HepG2 (cell line): Measurements from ENCODE around the gene RNF150. TPM values are rescaled to one million over a fixed set of nuclear protein-coding genes. Genes with fewer than 3 reads are reported as not detected.
A peak's percentile ranks its signal among the peaks of the same experiment; 100 is the strongest.

Experiments
- ATAC-seq: fragments of 200-7000 bp; cut with Tn5 transposase; 3 replicates; pipeline ENCODE4 v1.9.1; 2020; ENCODE audit warnings: mild to moderate bottlenecking, moderate library complexity
- Bru-seq: library from RNA; stranded (reverse); fragments of 400-500 nt; gene quantifications from one replicate; lab custom pipeline; 2021; lab: Mats Ljungman, UMichigan
- BruChase-seq, 2 experiments: library from RNA; stranded (reverse); fragments of 400-500 nt; gene quantifications; one replicate each; lab custom pipeline; 2021; lab: Mats Ljungman, UMichigan
- BruUV-seq: library from RNA; stranded (reverse); fragments of 400-500 nt; replicated peaks from 2 replicates; lab custom pipeline; 2021; lab: Mats Ljungman, UMichigan
- CTCF ChIA-PET: fragments of 300-600 bp; formaldehyde crosslinking; extraction: SDS; loops from one replicate; lab custom pipeline; 2021; ENCODE audit warnings: low total read pairs, inconsistent platforms, low intra/inter-chr PET ratio; lab: Yijun Ruan, JAX
- POLR2A ChIA-PET: fragments of 350-600 bp; sonication (Branson Sonifier 250); formaldehyde crosslinking; loops from one replicate; lab custom pipeline; 2020; ENCODE audit warnings: antibody characterized with exemption, inconsistent platforms; lab: Yijun Ruan, JAX
- DNase-seq: peaks from one replicate; pipeline ENCODE4 v3.0.0-alpha.2; 2015; ENCODE audit warnings: low spot score
- FAIRE-seq: peaks from 3 replicates; lab custom pipeline; 2011; peaks lifted over from hg19 to GRCh38; lab: Jason Lieb, UNC
- H2AFZ ChIP-seq: one replicate; pipeline ENCODE4 v1.6.1; 2011; ENCODE audit warnings: low read length, inconsistent platforms
- H3K27ac ChIP-seq: fragments of 300-600 bp; 3 replicates; pipeline ENCODE4 v1.8.0; 2011; ENCODE audit warnings: mixed run types, mild to moderate bottlenecking, mixed read lengths, low read length, inconsistent platforms; ENCODE audit not compliant: insufficient read depth; ENCODE audit errors: extremely low read length
- H3K27me3 ChIP-seq, 2 experiments: fragments of 200-600 bp in 1 of 2; 2 replicates in 1 of 2; 3 replicates in 1 of 2; pipeline versions ENCODE4 v1.6.0 to v1.8.0; 2011; ENCODE audit warnings: low read length in 2 of 2, mild to moderate bottlenecking in 2 of 2, moderate library complexity in 2 of 2, inconsistent platforms in 1 of 2; ENCODE audit not compliant: insufficient read depth in 2 of 2, control insufficient read depth in 1 of 2
- H3K36me3 ChIP-seq, 2 experiments: fragments of 200-600 bp in 1 of 2; replicated peaks in 1 of 2; 2 replicates in 1 of 2; 3 replicates in 1 of 2; pipeline versions ENCODE4 v1.5.1 to v1.8.0; 2011; ENCODE audit warnings: low read length in 2 of 2, inconsistent platforms in 1 of 2; ENCODE audit not compliant: insufficient read depth in 2 of 2, control insufficient read depth in 1 of 2
- H3K4me1 ChIP-seq: 2 replicates; pipeline ENCODE4 v1.5.1; 2012; ENCODE audit warnings: low read length, inconsistent platforms; ENCODE audit not compliant: insufficient read depth
- H3K4me2 ChIP-seq: 2 replicates; pipeline ENCODE4 v1.6.0; 2011; ENCODE audit warnings: low read depth, low read length, inconsistent platforms
- H3K4me3 ChIP-seq, 3 experiments: fragments of 200-600 bp in 1 of 3; sonication (generic), shearing (Covaris generic) in 1 of 3; replicated peaks in 1 of 3; 2 replicates each; pipeline ENCODE4 v1.5.1; 2011 to 2016; ENCODE audit warnings: low read length in 3 of 3, inconsistent platforms in 2 of 3, low read depth in 2 of 3, mild to moderate bottlenecking in 2 of 3, control low read depth in 1 of 3, mixed read lengths in 1 of 3; ENCODE audit not compliant: insufficient read depth in 1 of 3
- H3K79me2 ChIP-seq: one replicate; pipeline ENCODE4 v1.6.1; 2011; ENCODE audit warnings: low read length, inconsistent platforms; ENCODE audit not compliant: insufficient read depth
- H3K9ac ChIP-seq: 2 replicates; pipeline ENCODE4 v1.6.0; 2011; ENCODE audit warnings: mild to moderate bottlenecking, low read depth, low read length, inconsistent platforms; ENCODE audit not compliant: insufficient read depth
- H3K9me3 ChIP-seq: 2 replicates; pipeline ENCODE4 v1.5.1; 2012; ENCODE audit warnings: mild to moderate bottlenecking, low read length
- H4K20me1 ChIP-seq: 2 replicates; pipeline ENCODE4 v1.6.0; 2011; ENCODE audit warnings: inconsistent platforms, mild to moderate bottlenecking, low read length, moderate library complexity; ENCODE audit not compliant: insufficient read depth
- CHD4 ChIP-seq: fragments of 200-600 bp; sonication (generic); IDR thresholded peaks from 2 replicates; pipeline ENCODE4 v1.7.0; 2017; ENCODE audit warnings: mild to moderate bottlenecking, low read length, borderline replicate concordance
- GZF1 ChIP-seq: sonication (generic); formaldehyde crosslinking; IDR thresholded peaks from 2 replicates; pipeline ENCODE4 v1.5.1; 2020; ENCODE audit warnings: mild to moderate bottlenecking, missing genetic modification reagents
- NAIF1 ChIP-seq: sonication (generic); formaldehyde crosslinking; IDR thresholded peaks from 2 replicates; pipeline ENCODE4 v1.5.0; 2020; ENCODE audit warnings: mild to moderate bottlenecking, missing genetic modification reagents, borderline replicate concordance
- SALL1 ChIP-seq: sonication (generic); formaldehyde crosslinking; IDR thresholded peaks from 2 replicates; pipeline ENCODE4 v1.8.0; 2022; ENCODE audit warnings: mild to moderate bottlenecking, missing genetic modification reagents
- SUZ12 ChIP-seq: fragments of 150-350 bp; IDR thresholded peaks from 2 replicates; pipeline ENCODE4 v1.6.1; 2014; ENCODE audit warnings: low read depth, low read length
- TARDBP ChIP-seq: sonication (generic); formaldehyde crosslinking; IDR thresholded peaks from 2 replicates; pipeline ENCODE4 v1.8.0; 2022; ENCODE audit warnings: mild to moderate bottlenecking, missing genetic modification reagents
- XRCC5 ChIP-seq: fragments of 200-400 bp; formaldehyde crosslinking; optimal IDR thresholded peaks from 2 replicates; pipeline ENCODE3; 2017; ENCODE audit warnings: mild to moderate bottlenecking, low read length
- ZMYM2 ChIP-seq: sonication (generic); formaldehyde crosslinking; IDR thresholded peaks from 2 replicates; pipeline ENCODE4 v1.8.0; 2022; ENCODE audit warnings: mild to moderate bottlenecking, missing genetic modification reagents
- ZNF20 ChIP-seq: sonication (generic); formaldehyde crosslinking; IDR thresholded peaks from 2 replicates; pipeline ENCODE4 v1.4.0; 2020; ENCODE audit warnings: mild to moderate bottlenecking, moderate library complexity, missing genetic modification reagents
- ZNF563 ChIP-seq: sonication (generic); formaldehyde crosslinking; IDR thresholded peaks from 2 replicates; pipeline ENCODE4 v1.8.0; 2022; ENCODE audit warnings: mild to moderate bottlenecking, moderate library complexity, missing genetic modification reagents
- ZNF629 ChIP-seq: sonication (generic); formaldehyde crosslinking; conservative IDR thresholded peaks from 2 replicates; pipeline ENCODE4 v1.5.0; 2020; ENCODE audit warnings: missing genetic modification reagents
- WGBS: methylation state at CpG from one replicate; pipeline ENCODE4 v1.1.6; 2017; ENCODE audit warnings: low lambda C conversion rate; 5-methylcytosine and 5-hydroxymethylcytosine counted together
- in situ Hi-C: cut with HindIII; loops from 2 replicates; pipeline ENCODE4 v1.10.0; 2017; ENCODE audit warnings: low pct_unique_long_range_greater_than_20kb; ENCODE audit not compliant: extremely low pct_ligation_motif_present
- intact Hi-C: fragments of 100-400 bp; cut with micrococcal nuclease; formaldehyde crosslinking; loops from one replicate; pipeline ENCODE4 v1.10.0; 2022; ENCODE audit not compliant: unreplicated experiment
- long read RNA-seq, 2 experiments: library from RNA in 1 of 2; library from polyadenylated mRNA in 1 of 2; stranded (forward) in 1 of 2; unstranded in 1 of 2; transcript quantifications; one replicate each; pipeline ENCODE4 v2.0.0, GENCODE V29; 2019 to 2022
- polyA minus RNA-seq, 3 experiments: library from RNA; depleted of rRNA, polyadenylated mRNA; stranded (reverse); fragments of >200 nt; gene quantifications; 2 replicates each; pipeline ENCODE4 v1.2.3, GENCODE V29; 2011; ENCODE audit warnings: low replicate concordance in 1 of 3
- polyA plus RNA-seq, 8 experiments: library from polyadenylated mRNA; depleted of rRNA in 3 of 8; stranded (reverse) in 7 of 8; unstranded in 1 of 8; fragments of >200 nt; fragmentation: Illumina TruSeq in 4 of 8; extraction: Trizol in 4 of 8; gene quantifications; 2 replicates each; pipeline versions ENCODE4 v1.2.1 to v1.2.3, GENCODE V29; 2011 to 2016; ENCODE audit warnings: low read depth in 4 of 8, missing spikeins in 1 of 8, mixed read lengths in 1 of 8; ENCODE audit not compliant: insufficient read depth in 1 of 8
- total RNA-seq, 5 experiments: library from RNA; depleted of rRNA; stranded (reverse); fragments of >200 nt; fragmentation: Illumina TruSeq; extraction: Trizol; gene quantifications; 2 replicates each; pipeline ENCODE4 v1.2.3, GENCODE V29; 2016; ENCODE audit warnings: low read depth in 1 of 5
- TF ChIP-seq, protein P1 (sequence below): sonication (generic); formaldehyde crosslinking; IDR thresholded peaks from 2 replicates; pipeline ENCODE4 v1.5.0; 2020; ENCODE audit warnings: mild to moderate bottlenecking, low read depth, missing genetic modification reagents, borderline replicate concordance
- TF ChIP-seq, protein P2 (sequence below): sonication (generic); formaldehyde crosslinking; IDR thresholded peaks from 2 replicates; pipeline ENCODE4 v1.4.0; 2020; ENCODE audit warnings: low read depth, mild to moderate bottlenecking, missing genetic modification reagents
- TF ChIP-seq, protein P3 (sequence below): sonication (generic); formaldehyde crosslinking; IDR thresholded peaks from 2 replicates; pipeline ENCODE4 v1.5.0; 2020; ENCODE audit warnings: missing genetic modification reagents

RNF150 gene
- total RNA-seq (2016; rRNA removed; fragmentation: Illumina TruSeq; extraction: Trizol) (0.02 TPM in 1 of 2 replicates, not detected in the other), polyA plus RNA-seq (2011; rRNA removed) (0.03 and 0.08 TPM in 2 replicates), polyA minus RNA-seq (2011; rRNA and poly(A)+ RNA removed; ENCODE audit: low replicate concordance) (not detected in 2 replicates), Bru-seq, nascent RNA (percentile 6 among the genes with signal in this experiment), BruChase-seq, experiment 1, labeled RNA remaining after a 6-hour chase (percentile 4 among the genes with signal in this experiment), BruChase-seq, experiment 2, labeled RNA remaining after a 2-hour chase (percentile 6 among the genes with signal in this experiment)
- total RNA-seq (2016; cell fraction: cytosol; rRNA removed; fragmentation: Illumina TruSeq; extraction: Trizol; ENCODE audit: low read depth) = 0.51 TPM in 1 of 2 replicates, not detected in the other
- 0.06 TPM in 1 of 2 replicates, not detected in the other for total RNA-seq (2016; cell fraction: insoluble cytoplasmic fraction; rRNA removed; fragmentation: Illumina TruSeq; extraction: Trizol)
- total RNA-seq (2016; cell fraction: membrane; rRNA removed; fragmentation: Illumina TruSeq; extraction: Trizol) = not detected in 2 replicates
- total RNA-seq (2016; cell fraction: nucleus; rRNA removed; fragmentation: Illumina TruSeq; extraction: Trizol) = 0.09 TPM in 1 of 2 replicates, not detected in the other
- polyA plus RNA-seq (2011; cell fraction: cytosol; rRNA removed) = under 0.01 TPM in 1 of 2 replicates, not detected in the other
- 0.07 TPM in 1 of 2 replicates, not detected in the other for polyA plus RNA-seq (2011; cell fraction: nucleus; rRNA removed)
- polyA plus RNA-seq (2012) = 0.01 TPM in 1 of 2 replicates, not detected in the other
- polyA plus RNA-seq (2016; cell fraction: cytosol; fragmentation: Illumina TruSeq; extraction: Trizol; ENCODE audit: low read depth) = not detected in 2 replicates
- polyA plus RNA-seq (2016; cell fraction: insoluble cytoplasmic fraction; fragmentation: Illumina TruSeq; extraction: Trizol; ENCODE audit: low read depth) = not detected in 2 replicates
- polyA plus RNA-seq (2016; cell fraction: membrane; fragmentation: Illumina TruSeq; extraction: Trizol; ENCODE audit: low read depth) = not detected in 2 replicates
- polyA plus RNA-seq (2016; cell fraction: nucleus; fragmentation: Illumina TruSeq; extraction: Trizol; ENCODE audit: insufficient read depth, low read depth) = 0.04 TPM in 1 of 2 replicates, not detected in the other
- polyA minus RNA-seq (2011; cell fraction: cytosol; rRNA and poly(A)+ RNA removed) = not detected in 2 replicates
- under 0.01 TPM in 1 of 2 replicates, not detected in the other for polyA minus RNA-seq (2011; cell fraction: nucleus; rRNA and poly(A)+ RNA removed)
- long read RNA-seq, experiment 1 = 0 reads
- long read RNA-seq, experiment 2 = 0 reads

DNA sequence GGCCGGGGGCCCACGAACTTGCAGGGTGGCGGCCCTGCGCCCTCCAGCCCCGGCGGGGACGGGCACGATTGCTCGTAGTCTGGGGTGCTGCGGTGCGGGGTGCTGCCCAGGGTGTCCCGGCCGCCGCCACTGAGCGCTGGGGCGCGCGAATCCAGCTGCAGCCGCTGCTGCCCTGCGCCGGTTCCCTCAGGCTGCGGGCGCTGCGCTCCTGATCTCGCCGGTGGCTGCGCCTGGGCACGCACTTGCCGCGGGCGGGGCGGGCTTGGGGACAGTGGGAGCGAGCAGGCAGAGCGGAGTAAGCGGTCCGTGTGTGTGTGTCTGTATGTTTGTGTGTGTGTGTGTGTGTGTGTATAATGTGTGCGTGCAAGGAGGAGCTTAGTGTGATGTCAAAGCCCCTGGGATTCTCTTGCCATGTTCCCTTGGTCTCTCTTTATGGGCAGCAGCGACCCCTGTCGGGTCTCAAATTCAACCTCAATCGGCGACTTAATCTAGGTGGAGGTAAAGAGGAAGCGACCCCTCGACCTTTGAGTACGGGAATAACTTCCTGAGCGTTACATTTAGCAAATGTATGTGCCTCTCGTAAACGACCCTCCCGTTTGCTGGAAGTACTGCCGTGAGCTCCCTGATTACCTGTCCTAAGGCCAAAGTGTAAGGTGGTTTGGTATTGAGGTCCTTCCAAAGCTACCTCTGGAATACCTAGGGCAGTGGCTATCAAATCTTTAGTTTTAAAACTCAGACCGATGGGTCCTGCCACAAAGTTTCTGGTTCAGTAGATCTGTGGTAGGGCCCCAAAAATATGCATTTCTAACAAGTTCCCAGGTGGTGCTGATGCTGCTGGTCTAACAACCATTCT lies at the start of gene RNF150:
Gene RNF150 (minus strand): TSS at position 324 of the 853 bp plus-strand sequence.
- Histone ChIP-seq H4K20me1 (no peaks in the 10 kb centered on the region), H2AFZ (no peak within 1 kb of the TSS), H3K79me2 (no peaks in the 10 kb centered on the region), H3K36me3 (no peaks in the 10 kb centered on the region), H3K27ac (no peak within 1 kb of the TSS), H3K4me3 (peak within 1 kb of the TSS; percentile 59 to 76 (median 69)), H3K4me2 (peak within 1 kb of the TSS; percentile 88), H3K9me3 (no peaks in the 10 kb centered on the region), H3K4me1 (0 out of 2 replicates have a peak, but pooled peaks cover 5% of the 10 kb centered on the region), H3K27me3 (peaks cover 1 to 31% of the 10 kb centered on the region in 2 experiments; a peak in 4 of 5 replicates), H3K9ac (no peak within 1 kb of the TSS)
- ChIA-PET CTCF (interaction anchor here (1.9 kb wide), 1 partner anchor 273 kb away, joined by 10 read pairs; no protein-coding TSS in a partner anchor), POLR2A (no interaction called here)
- FAIRE-seq (peak; percentile 52), DNase-seq (peak; percentile 65), ATAC-seq (peak; percentile 96)
- 2% methylated on average over 6 of the region's 50 CpGs for WGBS
- intact Hi-C loops (loop anchor here (1.0 kb wide), 1 partner anchor 272 kb away; no protein-coding TSS in a partner anchor), in situ Hi-C loops (loop anchor here (5.0 kb wide), 1 partner anchor 271 kb away; no protein-coding TSS in a partner anchor)
- BruUV-seq = no TSS peak
- TF ChIP-seq, protein P1, sequence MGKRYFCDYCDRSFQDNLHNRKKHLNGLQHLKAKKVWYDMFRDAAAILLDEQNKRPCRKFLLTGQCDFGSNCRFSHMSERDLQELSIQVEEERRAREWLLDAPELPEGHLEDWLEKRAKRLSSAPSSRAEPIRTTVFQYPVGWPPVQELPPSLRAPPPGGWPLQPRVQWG (CRISPR knock-in tag) = no peak
- TF ChIP-seq XRCC5 = peak; percentile 16
- 0 out of 2 replicates have a peak, but pooled peaks have one; percentile 32 for TF ChIP-seq TARDBP (CRISPR knock-in tag)
- TF ChIP-seq ZNF563 = 0 out of 2 replicates have a peak, but pooled peaks have one; percentile 38
- TF ChIP-seq ZMYM2 (CRISPR knock-in tag) = no peak
- TF ChIP-seq GZF1 (CRISPR knock-in tag) = no peak
- peak; percentile 34; the same call in 1 of the 2 replicates for TF ChIP-seq SALL1 (CRISPR knock-in tag)
- TF ChIP-seq, protein P2, sequence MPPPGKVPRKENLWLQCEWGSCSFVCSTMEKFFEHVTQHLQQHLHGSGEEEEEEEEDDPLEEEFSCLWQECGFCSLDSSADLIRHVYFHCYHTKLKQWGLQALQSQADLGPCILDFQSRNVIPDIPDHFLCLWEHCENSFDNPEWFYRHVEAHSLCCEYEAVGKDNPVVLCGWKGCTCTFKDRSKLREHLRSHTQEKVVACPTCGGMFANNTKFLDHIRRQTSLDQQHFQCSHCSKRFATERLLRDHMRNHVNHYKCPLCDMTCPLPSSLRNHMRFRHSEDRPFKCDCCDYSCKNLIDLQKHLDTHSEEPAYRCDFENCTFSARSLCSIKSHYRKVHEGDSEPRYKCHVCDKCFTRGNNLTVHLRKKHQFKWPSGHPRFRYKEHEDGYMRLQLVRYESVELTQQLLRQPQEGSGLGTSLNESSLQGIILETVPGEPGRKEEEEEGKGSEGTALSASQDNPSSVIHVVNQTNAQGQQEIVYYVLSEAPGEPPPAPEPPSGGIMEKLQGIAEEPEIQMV (CRISPR knock-in tag) = no peak
- no peak for TF ChIP-seq CHD4
- TF ChIP-seq, protein P3, sequence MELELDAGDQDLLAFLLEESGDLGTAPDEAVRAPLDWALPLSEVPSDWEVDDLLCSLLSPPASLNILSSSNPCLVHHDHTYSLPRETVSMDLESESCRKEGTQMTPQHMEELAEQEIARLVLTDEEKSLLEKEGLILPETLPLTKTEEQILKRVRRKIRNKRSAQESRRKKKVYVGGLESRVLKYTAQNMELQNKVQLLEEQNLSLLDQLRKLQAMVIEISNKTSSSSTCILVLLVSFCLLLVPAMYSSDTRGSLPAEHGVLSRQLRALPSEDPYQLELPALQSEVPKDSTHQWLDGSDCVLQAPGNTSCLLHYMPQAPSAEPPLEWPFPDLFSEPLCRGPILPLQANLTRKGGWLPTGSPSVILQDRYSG (CRISPR knock-in tag) = no peak
- TF ChIP-seq NAIF1 (CRISPR knock-in tag) = no peak
- TF ChIP-seq SUZ12 = no peak
- TF ChIP-seq ZNF20 = no peak
- TF ChIP-seq ZNF629 = no peak
